ENCODE measurements around the gene ZBTB42. TPM values are rescaled to one million over a fixed set of nuclear protein-coding genes. Genes with fewer than 3 reads are reported as not detected.

Gene ZBTB42
- total RNA-seq, 1 donor from 2014 or later, result 6.9 TPM

DNA sequence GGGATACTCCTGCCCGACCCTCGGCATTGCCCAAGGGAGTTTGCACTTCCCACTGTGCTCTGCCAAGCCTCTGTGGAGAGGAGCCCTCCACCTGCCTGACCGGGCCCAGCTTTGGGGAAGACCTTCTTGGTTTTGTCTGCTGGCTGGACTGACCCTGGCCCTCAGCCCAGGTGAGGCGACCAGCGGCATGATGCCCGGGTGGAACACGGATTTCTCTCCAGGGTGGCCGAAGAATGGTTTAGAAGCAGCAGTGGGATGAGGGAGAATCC lies 15.6 kb downstream of the ZBTB42 start:
- peak overlapping the region; percentile 75 for H3K4me3 ChIP-seq (ENCODE audit: insufficient read depth, low read depth, low read length)
- H3K4me2 ChIP-seq (ENCODE audit: low read length), result peak overlapping the region; percentile 95
- no peak overlapping the region for H3K27ac Mint-ChIP-seq (ENCODE audit: unreplicated experiment)
- H3K4me3 Mint-ChIP-seq (ENCODE audit: unreplicated experiment), result peak overlapping the region; percentile 89
- peak overlapping the region; percentile 94 for H2AFZ ChIP-seq (ENCODE audit: low read depth, low read length)
- DNase-seq (ENCODE audit: low read depth) (no peak), FAIRE-seq (no peak)
- no peaks in the 10 kb centered on the region for H3K9me3 Mint-ChIP-seq (ENCODE audit: unreplicated experiment)
- H3K27me3 ChIP-seq (ENCODE audit: insufficient read depth, low read length), result no peaks in the 10 kb centered on the region
- peaks cover 4% of the 10 kb centered on the region for H3K79me2 ChIP-seq (ENCODE audit: insufficient read depth, low read length)
- no peaks in the 10 kb centered on the region for H3K36me3 ChIP-seq (ENCODE audit: insufficient read depth, low read length)
- no peaks in the 10 kb centered on the region for H3K27me3 Mint-ChIP-seq (ENCODE audit: low read depth, unreplicated experiment)
- H3K4me1 Mint-ChIP-seq (ENCODE audit: low read depth, unreplicated experiment), result no peaks in the 10 kb centered on the region
- H3K4me1 ChIP-seq (ENCODE audit: insufficient read depth, low read length), result peaks cover 14% of the 10 kb centered on the region
- H4K20me1 ChIP-seq (ENCODE audit: insufficient read depth, low read length), result peaks cover 13% of the 10 kb centered on the region
- H3K36me3 Mint-ChIP-seq (ENCODE audit: low read depth, unreplicated experiment), result peaks cover 2% of the 10 kb centered on the region
- H3K9ac ChIP-seq (ENCODE audit: low read length), result peak overlapping the region; percentile 86
- peak overlapping the region; percentile 77 for H3K27ac ChIP-seq (ENCODE audit: low read depth, low read length)
- peaks cover 2% of the 10 kb centered on the region for H3K9me3 ChIP-seq (ENCODE audit: insufficient read depth, low read depth, low read length)
- no peak for TF ChIP-seq CTCF (IDR thresholded peaks at IDR 0.05; ENCODE audit: insufficient read depth, low read depth, low read length)
- TF ChIP-seq EZH2 (IDR thresholded peaks at IDR 0.05; ENCODE audit: insufficient read depth, low read length), result no peak

DNA sequence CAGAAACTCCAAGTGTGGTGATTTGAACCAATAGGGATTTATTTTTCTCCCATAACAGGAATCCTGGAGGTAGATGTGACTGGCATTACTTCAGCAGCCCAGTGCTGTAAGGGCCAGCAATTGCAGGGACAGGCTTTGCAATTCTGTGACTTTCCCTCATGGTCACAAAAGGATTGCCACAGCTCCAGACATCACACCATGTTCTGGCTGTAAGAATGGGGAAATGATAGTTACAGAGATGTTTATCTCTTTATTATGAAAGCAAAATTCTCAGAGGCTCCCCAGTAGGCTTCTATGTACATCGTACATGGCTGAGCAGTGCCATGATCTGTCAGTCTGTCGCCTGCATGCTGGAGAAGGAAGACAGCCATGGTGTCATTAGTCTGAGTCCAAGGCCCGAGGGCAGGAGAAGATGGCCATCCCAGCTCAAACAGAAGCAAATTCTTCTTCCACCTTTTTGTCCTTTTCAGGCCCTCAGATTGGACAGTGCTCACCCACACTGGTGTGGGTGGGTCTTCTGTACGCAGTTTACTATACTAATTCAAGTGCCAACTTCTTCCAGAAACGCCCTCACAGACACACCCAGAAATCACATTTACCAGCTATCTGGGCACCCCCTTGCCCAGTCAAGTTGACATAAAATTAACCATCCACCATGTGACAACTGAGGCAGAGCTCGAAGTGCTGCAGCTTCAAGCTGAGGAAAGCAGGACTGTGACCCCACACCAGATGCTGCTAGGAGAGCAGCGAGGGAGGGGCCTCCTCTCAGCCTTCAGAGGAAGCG lies 17.2 kb downstream of the ZBTB42 start:
- no peaks in the 10 kb centered on the region for H3K9me3 Mint-ChIP-seq (ENCODE audit: unreplicated experiment)
- H3K27ac Mint-ChIP-seq (ENCODE audit: unreplicated experiment), result no peak overlapping the region
- Histone ChIP-seq H3K27me3 (ENCODE audit: insufficient read depth, low read length) (no peaks in the 10 kb centered on the region), H3K9ac (ENCODE audit: low read length) (no peak overlapping the region), H3K4me2 (ENCODE audit: low read length) (no peak overlapping the region), H3K4me1 (ENCODE audit: insufficient read depth, low read length) (peaks cover 14% of the 10 kb centered on the region), H3K79me2 (ENCODE audit: insufficient read depth, low read length) (peaks cover 4% of the 10 kb centered on the region), H2AFZ (ENCODE audit: low read depth, low read length) (no peak overlapping the region), H3K4me3 (ENCODE audit: insufficient read depth, low read depth, low read length) (no peak overlapping the region), H3K27ac (ENCODE audit: low read depth, low read length) (no peak overlapping the region), H3K9me3 (ENCODE audit: insufficient read depth, low read depth, low read length) (peaks cover 2% of the 10 kb centered on the region), H4K20me1 (ENCODE audit: insufficient read depth, low read length) (peaks cover 13% of the 10 kb centered on the region), H3K36me3 (ENCODE audit: insufficient read depth, low read length) (no peaks in the 10 kb centered on the region)
- DNase-seq (ENCODE audit: low read depth) (no peak), FAIRE-seq (no peak)
- H3K4me1 Mint-ChIP-seq (ENCODE audit: low read depth, unreplicated experiment), result no peaks in the 10 kb centered on the region
- TF ChIP-seq EZH2 (IDR thresholded peaks at IDR 0.05; ENCODE audit: insufficient read depth, low read length) (no peak), CTCF (IDR thresholded peaks at IDR 0.05; ENCODE audit: insufficient read depth, low read depth, low read length) (no peak)
- peaks cover 2% of the 10 kb centered on the region for H3K36me3 Mint-ChIP-seq (ENCODE audit: low read depth, unreplicated experiment)
- H3K4me3 Mint-ChIP-seq (ENCODE audit: unreplicated experiment), result peak overlapping the region; percentile 14
- H3K27me3 Mint-ChIP-seq (ENCODE audit: low read depth, unreplicated experiment), result no peaks in the 10 kb centered on the region

DNA sequence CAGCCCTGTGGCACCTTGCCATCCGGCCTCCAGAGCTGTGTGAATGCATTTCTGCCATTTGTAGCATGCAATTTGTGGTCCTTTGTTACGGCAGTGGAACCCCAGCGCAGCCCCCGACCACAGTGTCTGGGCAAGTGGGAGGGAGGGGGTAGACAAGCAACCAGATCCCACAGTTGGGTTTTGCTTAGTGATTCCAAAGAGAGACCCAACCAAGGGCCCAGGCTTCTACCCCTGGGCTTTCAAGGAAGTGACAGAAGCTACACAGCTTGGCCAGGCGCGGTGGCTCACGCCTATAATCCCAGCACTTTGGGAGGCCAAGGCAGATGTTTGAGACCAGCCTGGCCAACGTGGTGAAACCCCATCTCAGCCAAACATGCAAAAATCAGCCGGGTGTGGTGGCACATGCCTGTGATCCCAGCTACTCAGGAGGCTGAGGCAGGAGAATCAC lies 17.8 kb downstream of the ZBTB42 start:
- Mint-ChIP-seq H3K27me3 (ENCODE audit: low read depth, unreplicated experiment) (no peaks in the 10 kb centered on the region), H3K9me3 (ENCODE audit: unreplicated experiment) (no peaks in the 10 kb centered on the region), H3K27ac (ENCODE audit: unreplicated experiment) (no peak overlapping the region), H3K4me3 (ENCODE audit: unreplicated experiment) (no peak overlapping the region), H3K36me3 (ENCODE audit: low read depth, unreplicated experiment) (peaks cover 4% of the 10 kb centered on the region), H3K4me1 (ENCODE audit: low read depth, unreplicated experiment) (no peaks in the 10 kb centered on the region)
- Histone ChIP-seq H3K27ac (ENCODE audit: low read depth, low read length) (no peak overlapping the region), H3K4me1 (ENCODE audit: insufficient read depth, low read length) (peaks cover 14% of the 10 kb centered on the region), H4K20me1 (ENCODE audit: insufficient read depth, low read length) (peaks cover 7% of the 10 kb centered on the region), H3K9ac (ENCODE audit: low read length) (no peak overlapping the region), H3K4me2 (ENCODE audit: low read length) (no peak overlapping the region), H3K79me2 (ENCODE audit: insufficient read depth, low read length) (peaks cover 4% of the 10 kb centered on the region), H3K27me3 (ENCODE audit: insufficient read depth, low read length) (no peaks in the 10 kb centered on the region), H2AFZ (ENCODE audit: low read depth, low read length) (no peak overlapping the region), H3K9me3 (ENCODE audit: insufficient read depth, low read depth, low read length) (peaks cover 2% of the 10 kb centered on the region), H3K4me3 (ENCODE audit: insufficient read depth, low read depth, low read length) (no peak overlapping the region), H3K36me3 (ENCODE audit: insufficient read depth, low read length) (no peaks in the 10 kb centered on the region)
- TF ChIP-seq EZH2 (IDR thresholded peaks at IDR 0.05; ENCODE audit: insufficient read depth, low read length), result no peak
- no peak for TF ChIP-seq CTCF (IDR thresholded peaks at IDR 0.05; ENCODE audit: insufficient read depth, low read depth, low read length)
- no peak for DNase-seq (ENCODE audit: low read depth)
- FAIRE-seq, result no peak

All from astrocyte (in vitro differentiated cells and primary cell).